ENCODE measurements around the gene TAF8. TPM values are rescaled to one million over a fixed set of nuclear protein-coding genes. Genes with fewer than 3 reads are reported as not detected.
A peak's percentile ranks its signal among the peaks of the same experiment; 100 is the strongest.

Gene TAF8
- total and polyA plus RNA-seq, 7 experiments from 2014 or later: 23.3 to 58.2 (median 47.2) TPM

DNA sequence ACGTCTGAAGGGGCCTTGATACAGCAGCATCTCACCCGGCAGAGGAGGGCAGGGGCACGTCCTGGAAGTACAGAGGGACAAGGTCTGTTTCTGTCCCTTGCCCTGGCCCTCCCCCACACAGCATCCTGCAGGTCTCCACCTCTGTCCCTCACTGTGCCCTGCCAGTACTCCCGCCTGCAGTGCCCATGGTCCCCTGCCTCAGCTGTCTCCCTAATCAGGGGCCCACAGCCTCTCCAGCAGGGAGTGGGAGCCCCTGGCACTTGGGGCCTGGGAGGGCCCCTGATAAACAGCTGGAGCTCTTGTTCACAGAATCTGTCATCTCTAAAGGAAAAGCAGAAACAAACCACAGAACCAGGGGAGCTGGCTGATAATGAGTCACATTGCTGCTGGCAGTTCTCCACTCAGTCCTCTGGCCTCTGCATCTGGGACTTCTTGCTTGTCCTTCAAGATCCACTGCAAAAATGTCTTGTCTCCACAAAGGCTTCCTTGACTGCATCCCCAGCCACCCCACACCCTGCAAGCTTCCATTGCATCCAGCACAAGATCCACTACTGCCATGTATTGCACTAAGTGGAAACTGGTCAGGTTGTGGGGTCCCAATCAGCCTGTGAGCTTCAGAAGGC is 33.2 kb upstream of the TAF8 start:
- ChIA-PET POLR2A (interaction anchor here (1.2 kb wide), 1 partner anchor 23 kb away, joined by 4 read pairs; no protein-coding TSS in a partner anchor), CTCF (interaction anchor here (0.6 to 2.7 kb wide), 3 partner anchors 24 to 291 kb away, joined by 3 to 7 read pairs (median 5); no protein-coding TSS in a partner anchor)
- peak; percentile 40 for ATAC-seq
- H3K36me3 Mint-ChIP-seq: peaks cover 3 to 42% (median 24%) of the 10 kb centered on the region in 5 donors
- Histone ChIP-seq H3K27me3 (ENCODE audit: control insufficient read depth in 2 of 2, insufficient read depth in 2 of 2, low read length in 2 of 2) (no peaks in the 10 kb centered on the region), H3K4me3 (ENCODE audit: low read length) (no peak overlapping the region), H3K27ac (ENCODE audit: low read depth, low read length) (peak overlapping the region; percentile 38), H3K4me1 (ENCODE audit: control insufficient read depth in 2 of 2, insufficient read depth in 2 of 2, low read length in 2 of 2) (peaks cover 38% of the 10 kb centered on the region in 2 donors), H3K36me3 (ENCODE audit: control insufficient read depth in 2 of 3, insufficient read depth in 3 of 3, low read length in 3 of 3) (peaks cover 8 to 58% (median 11%) of the 10 kb centered on the region in 3 experiments), H3K9me3 (ENCODE audit: control insufficient read depth in 2 of 3, low read length in 3 of 3) (no peaks in the 10 kb centered on the region)
- H3K4me3 Mint-ChIP-seq: peak overlapping the region; percentile 5 to 75 (median 48)
- peak in 1 of 9 donors; percentile 39 for DNase-seq
- no peaks in the 10 kb centered on the region for H3K27me3 Mint-ChIP-seq
- peak overlapping the region; percentile 64 to 93 (median 81) for H3K27ac Mint-ChIP-seq
- H3K9me3 Mint-ChIP-seq: peaks cover 0 to 8% (median 0%) of the 10 kb centered on the region in 11 donors
- peaks cover 58 to 86% (median 69%) of the 10 kb centered on the region in 7 donors for H3K4me1 Mint-ChIP-seq
- intact Hi-C loops (cut with micrococcal nuclease): no loop called here

DNA sequence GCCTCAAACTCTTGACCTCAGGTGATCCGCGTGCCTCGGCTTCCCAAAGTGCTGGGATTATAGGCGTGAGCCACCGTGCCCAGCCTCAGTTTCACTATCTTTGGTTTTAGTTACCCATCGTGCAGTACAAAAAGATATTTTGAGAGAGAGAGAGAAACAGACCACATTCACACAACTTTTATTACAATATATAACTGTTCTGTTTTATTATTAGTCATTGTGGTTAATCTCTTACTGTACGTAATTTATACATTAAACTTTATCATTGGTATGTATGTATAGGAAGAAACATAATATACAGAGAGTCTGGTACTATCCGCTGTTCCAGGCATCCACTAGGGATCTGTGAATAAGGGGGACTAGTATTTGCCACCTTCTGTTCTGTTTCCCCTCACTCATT is 29.4 kb upstream of the TAF8 start:
- intact Hi-C loops (cut with micrococcal nuclease): loop anchor here in 1 of 2 donors (5.0 kb wide), 1 partner anchor 84 kb away; no protein-coding TSS in a partner anchor
- no peak for ATAC-seq
- POLR2A ChIA-PET: interaction anchor here (1.4 kb wide), 1 partner anchor 23 kb away, joined by 9 read pairs; no protein-coding TSS in a partner anchor
- CTCF ChIA-PET: interaction anchor here (1.0 to 3.0 kb wide), 2 partner anchors 21 to 83 kb away, joined by 3 to 25 read pairs; no protein-coding TSS in a partner anchor
- no peaks in the 10 kb centered on the region for H3K27me3 ChIP-seq (ENCODE audit: control insufficient read depth in 2 of 2, insufficient read depth in 2 of 2, low read length in 2 of 2)
- peak overlapping the region; percentile 63 to 91 (median 80) for H3K4me3 Mint-ChIP-seq
- H3K4me3 ChIP-seq (ENCODE audit: low read length): no peak overlapping the region
- H3K4me1 Mint-ChIP-seq: peaks cover 62 to 94% (median 78%) of the 10 kb centered on the region in 7 donors
- peaks cover 64 to 65% of the 10 kb centered on the region in 2 donors for H3K4me1 ChIP-seq (ENCODE audit: control insufficient read depth in 2 of 2, insufficient read depth in 2 of 2, low read length in 2 of 2)
- peaks cover 7 to 37% (median 21%) of the 10 kb centered on the region in 5 donors for H3K36me3 Mint-ChIP-seq
- DNase-seq: no peak
- peaks cover 8 to 46% (median 11%) of the 10 kb centered on the region in 3 experiments for H3K36me3 ChIP-seq (ENCODE audit: control insufficient read depth in 2 of 3, insufficient read depth in 3 of 3, low read length in 3 of 3)
- no peaks in the 10 kb centered on the region for H3K27me3 Mint-ChIP-seq
- peaks cover 0 to under 1% (median 0%) of the 10 kb centered on the region in 11 donors for H3K9me3 Mint-ChIP-seq
- H3K27ac ChIP-seq (ENCODE audit: low read depth, low read length): peak overlapping the region; percentile 62
- no peaks in the 10 kb centered on the region for H3K9me3 ChIP-seq (ENCODE audit: control insufficient read depth in 2 of 3, low read length in 3 of 3)
- peak overlapping the region; percentile 84 to 98 (median 95) for H3K27ac Mint-ChIP-seq

DNA sequence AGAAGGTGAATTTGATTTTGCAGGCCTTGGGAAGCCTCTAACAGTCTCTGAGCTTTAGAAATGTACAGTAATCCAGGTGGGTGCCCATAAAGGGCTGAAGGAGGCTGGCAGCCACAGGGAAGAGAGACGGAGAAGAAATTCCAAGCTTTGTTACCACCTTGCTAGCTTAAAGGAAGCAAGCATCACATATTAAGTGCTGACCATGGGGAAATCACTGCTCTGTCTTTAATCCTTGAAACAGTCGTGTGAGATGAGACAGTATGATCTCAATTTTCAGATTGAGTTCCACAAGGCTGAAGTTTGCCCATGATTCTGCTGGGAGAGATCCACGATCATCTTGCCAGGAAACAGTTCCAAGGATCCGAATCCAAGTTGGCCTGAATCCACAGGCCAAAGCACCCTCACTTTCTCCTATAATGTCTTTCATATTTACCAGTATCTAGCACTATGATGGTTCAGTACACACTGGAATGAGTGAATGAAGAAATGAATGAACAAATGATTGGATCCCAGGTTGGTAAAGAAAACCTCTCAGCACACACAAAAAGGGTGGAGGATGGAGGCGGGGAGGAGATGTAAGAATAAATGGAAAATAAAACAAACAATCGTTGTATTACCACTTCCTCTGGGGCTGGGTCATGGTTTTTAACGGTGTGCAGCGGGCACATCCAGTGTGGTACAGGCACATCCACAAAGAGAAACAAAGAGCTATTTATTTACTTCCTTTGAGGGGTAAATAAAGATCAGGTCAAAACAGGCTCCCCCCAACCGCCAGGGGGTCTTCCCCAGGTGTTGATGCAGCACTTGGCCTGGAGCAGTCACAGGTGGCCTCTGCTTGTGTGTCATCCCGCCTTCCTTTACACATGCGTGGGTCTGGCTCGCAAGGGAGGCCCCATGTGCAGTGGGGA is 28.2 kb upstream of the TAF8 start:
- H3K4me1 ChIP-seq (ENCODE audit: control insufficient read depth in 2 of 2, insufficient read depth in 2 of 2, low read length in 2 of 2): peaks cover 69 to 72% of the 10 kb centered on the region in 2 donors
- H3K27ac ChIP-seq (ENCODE audit: low read depth, low read length): peak overlapping the region; percentile 62
- intact Hi-C loops (cut with micrococcal nuclease): loop anchor here (1.0 to 5.0 kb wide), 7 partner anchors 9 to 85 kb away; no protein-coding TSS in a partner anchor
- no peaks in the 10 kb centered on the region for H3K9me3 ChIP-seq (ENCODE audit: control insufficient read depth in 2 of 3, low read length in 3 of 3)
- peaks cover 7 to 42% (median 25%) of the 10 kb centered on the region in 5 donors for H3K36me3 Mint-ChIP-seq
- no peaks in the 10 kb centered on the region for H3K27me3 ChIP-seq (ENCODE audit: control insufficient read depth in 2 of 2, insufficient read depth in 2 of 2, low read length in 2 of 2)
- peaks cover 0 to 3% (median 0%) of the 10 kb centered on the region in 11 donors for H3K9me3 Mint-ChIP-seq
- H3K36me3 ChIP-seq (ENCODE audit: control insufficient read depth in 2 of 3, insufficient read depth in 3 of 3, low read length in 3 of 3): peaks cover 8 to 52% (median 20%) of the 10 kb centered on the region in 3 experiments
- H3K4me3 ChIP-seq (ENCODE audit: low read length): peak overlapping the region; percentile 23
- H3K4me3 Mint-ChIP-seq: peak overlapping the region; percentile 73 to 91 (median 80)
- CTCF ChIA-PET: interaction anchor here (0.6 to 3.0 kb wide), 6 partner anchors 10 to 84 kb away, joined by 3 to 25 read pairs (median 3); no protein-coding TSS in a partner anchor
- POLR2A ChIA-PET: interaction anchor here (0.6 to 2.0 kb wide), 11 partner anchors 10 to 101 kb away, joined by 3 to 9 read pairs (median 3); partner anchors contain the start of genes MED20 and TAF8
- ATAC-seq: peak; percentile 85
- peaks cover 59 to 94% (median 78%) of the 10 kb centered on the region in 7 donors for H3K4me1 Mint-ChIP-seq
- peak in 8 of 9 donors; percentile 64 to 86 (median 77) for DNase-seq
- H3K27ac Mint-ChIP-seq: peak overlapping the region; percentile 87 to 98 (median 95)
- no peaks in the 10 kb centered on the region for H3K27me3 Mint-ChIP-seq

DNA sequence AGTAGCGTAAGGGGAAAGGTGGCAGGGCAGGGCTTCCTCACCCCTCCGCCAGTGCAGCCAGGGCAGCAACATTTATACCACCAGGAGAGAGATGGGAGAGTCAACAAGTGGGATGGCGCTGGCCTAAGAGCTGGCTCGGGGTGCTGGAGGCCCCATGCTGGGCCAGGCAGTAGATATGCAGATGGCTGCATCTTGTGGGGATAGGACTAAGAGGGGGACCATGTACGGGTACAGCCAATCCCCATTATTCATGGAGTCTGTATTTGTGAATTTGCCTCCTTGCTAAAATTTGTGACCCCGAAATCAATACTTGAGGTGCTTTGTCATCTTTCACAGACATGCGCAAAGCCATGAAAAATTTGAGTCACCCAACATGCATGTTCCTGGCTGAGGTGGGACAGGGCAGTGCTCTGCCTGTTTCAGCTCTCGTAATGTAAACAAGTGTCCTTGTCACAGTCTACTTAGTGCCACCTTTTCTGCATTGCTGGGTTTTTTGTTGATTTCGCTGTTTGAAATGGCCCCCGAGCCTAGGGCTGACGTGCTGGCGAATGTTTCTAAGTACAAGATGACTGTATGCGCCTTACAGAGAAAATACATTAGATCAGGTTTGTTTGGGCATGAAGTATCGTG is 27.5 kb upstream of the TAF8 start:
- POLR2A ChIA-PET: interaction anchor here (0.6 to 2.0 kb wide), 7 partner anchors 9 to 28 kb away, joined by 3 to 9 read pairs (median 3); partner anchors contain the start of gene TAF8
- DNase-seq: no peak
- H3K36me3 ChIP-seq (ENCODE audit: control insufficient read depth in 2 of 3, insufficient read depth in 3 of 3, low read length in 3 of 3): peaks cover 8 to 50% (median 20%) of the 10 kb centered on the region in 3 experiments
- ATAC-seq: no peak
- peak overlapping the region; percentile 62 for H3K27ac ChIP-seq (ENCODE audit: low read depth, low read length)
- H3K4me1 ChIP-seq (ENCODE audit: control insufficient read depth in 2 of 2, insufficient read depth in 2 of 2, low read length in 2 of 2): peaks cover 66 to 74% of the 10 kb centered on the region in 2 donors
- peaks cover 0 to 3% (median 0%) of the 10 kb centered on the region in 11 donors for H3K9me3 Mint-ChIP-seq
- CTCF ChIA-PET: interaction anchor here (0.7 to 3.0 kb wide), 3 partner anchors 10 to 26 kb away, joined by 3 to 25 read pairs (median 3); no protein-coding TSS in a partner anchor
- no peaks in the 10 kb centered on the region for H3K27me3 ChIP-seq (ENCODE audit: control insufficient read depth in 2 of 2, insufficient read depth in 2 of 2, low read length in 2 of 2)
- H3K36me3 Mint-ChIP-seq: peaks cover 7 to 41% (median 23%) of the 10 kb centered on the region in 5 donors
- H3K4me3 Mint-ChIP-seq: peak overlapping the region; percentile 73 to 91 (median 80)
- peak overlapping the region; percentile 87 to 98 (median 95) for H3K27ac Mint-ChIP-seq
- H3K27me3 Mint-ChIP-seq: no peaks in the 10 kb centered on the region
- H3K9me3 ChIP-seq (ENCODE audit: control insufficient read depth in 2 of 3, low read length in 3 of 3): no peaks in the 10 kb centered on the region
- intact Hi-C loops (cut with micrococcal nuclease): loop anchor here (1.0 to 5.0 kb wide), 7 partner anchors 8 to 86 kb away; no protein-coding TSS in a partner anchor
- peak overlapping the region; percentile 23 for H3K4me3 ChIP-seq (ENCODE audit: low read length)
- peaks cover 58 to 95% (median 76%) of the 10 kb centered on the region in 7 donors for H3K4me1 Mint-ChIP-seq

DNA sequence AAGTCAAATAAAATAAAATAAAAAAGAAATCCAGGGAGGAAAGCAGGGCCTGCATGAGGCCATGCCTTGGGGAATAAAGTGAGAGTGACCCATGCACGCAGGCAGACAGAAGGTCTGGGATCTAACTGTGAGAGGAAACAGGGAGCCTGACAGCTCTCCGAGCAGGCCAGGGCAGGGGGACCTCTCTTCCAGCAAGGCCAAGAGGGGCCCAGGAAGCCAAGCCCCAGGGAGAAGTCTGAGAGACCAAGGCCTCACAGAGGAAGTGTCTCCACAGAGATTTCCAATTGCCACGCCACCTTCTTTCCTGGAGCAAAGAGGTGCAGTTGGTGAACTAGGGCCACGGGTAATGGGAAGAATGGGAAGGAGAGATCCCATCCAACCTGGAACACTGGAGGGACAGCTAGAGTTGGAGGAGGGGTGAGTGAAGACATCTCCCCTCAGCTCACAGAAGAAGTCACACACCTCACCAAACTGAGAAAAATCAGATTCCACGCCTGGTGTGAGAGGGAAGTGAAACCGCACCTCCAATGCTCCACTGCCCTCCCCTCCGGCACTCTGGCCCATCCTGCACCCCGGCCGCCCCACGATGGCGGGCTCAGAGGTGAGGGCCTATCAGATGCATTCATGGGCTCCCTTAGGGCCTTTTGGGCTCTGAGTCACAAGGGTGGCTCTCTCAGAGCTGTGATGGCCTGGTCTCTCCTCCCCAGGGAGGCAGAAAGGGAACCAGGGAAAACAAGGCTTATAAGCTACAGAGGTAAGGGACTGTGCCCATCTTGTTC is 25.1 kb upstream of the TAF8 start:
- ATAC-seq (peak; percentile 24), DNase-seq (peak in 1 of 9 donors; percentile 6)
- H3K36me3 ChIP-seq (ENCODE audit: control insufficient read depth in 2 of 3, insufficient read depth in 3 of 3, low read length in 3 of 3): peaks cover 8 to 59% (median 20%) of the 10 kb centered on the region in 3 experiments
- H3K9me3 ChIP-seq (ENCODE audit: control insufficient read depth in 2 of 3, low read length in 3 of 3): no peaks in the 10 kb centered on the region
- Mint-ChIP-seq H3K4me1 (peaks cover 73 to 100% (median 92%) of the 10 kb centered on the region in 7 donors), H3K4me3 (peak overlapping the region in 9 of 10 donors; percentile 35 to 91 (median 66)), H3K36me3 (peaks cover 7 to 49% (median 29%) of the 10 kb centered on the region in 5 donors), H3K27ac (peak overlapping the region; percentile 84 to 98 (median 95)), H3K27me3 (no peaks in the 10 kb centered on the region), H3K9me3 (peaks cover 0 to 3% (median 0%) of the 10 kb centered on the region in 11 donors)
- H3K27me3 ChIP-seq (ENCODE audit: control insufficient read depth in 2 of 2, insufficient read depth in 2 of 2, low read length in 2 of 2): no peaks in the 10 kb centered on the region
- peak overlapping the region; percentile 56 for H3K27ac ChIP-seq (ENCODE audit: low read depth, low read length)
- intact Hi-C loops (cut with micrococcal nuclease): no loop called here
- H3K4me1 ChIP-seq (ENCODE audit: control insufficient read depth in 2 of 2, insufficient read depth in 2 of 2, low read length in 2 of 2): peaks cover 88 to 93% of the 10 kb centered on the region in 2 donors
- CTCF ChIA-PET: interaction anchor here (0.9 to 2.2 kb wide), 3 partner anchors 14 to 104 kb away, joined by 3 to 7 read pairs (median 4); partner anchors contain the start of genes BYSL and MED20
- POLR2A ChIA-PET: interaction anchor here (0.9 to 2.0 kb wide), 6 partner anchors 13 to 86 kb away, joined by 3 to 6 read pairs (median 4); no protein-coding TSS in a partner anchor
- no peak overlapping the region for H3K4me3 ChIP-seq (ENCODE audit: low read length)

All from naive thymus-derived CD4-positive, alpha-beta T cell (primary cell).